ENCODE data around the gene OPN3.

Gene OPN3

GRCh38 chr1:241555526-241555925 lies 84.6 kb downstream of the OPN3 start:
- no peak for TF ChIP-seq CTCF (IDR thresholded peaks at IDR 0.05; ENCODE audit: borderline replicate concordance, insufficient read depth, low read depth, low read length)

GRCh38 chr1:241553886-241554592 lies 86.1 kb downstream of the OPN3 start:
- no peak overlapping the region for H3K4me3 ChIP-seq (ENCODE audit: low read depth, low read length)
- TF ChIP-seq CTCF (IDR thresholded peaks at IDR 0.05; ENCODE audit: borderline replicate concordance, insufficient read depth, low read depth, low read length), result no peak

More at GRCh38 chr1:241555526-241555925, 84.6 kb downstream of the OPN3 start:
- no peak overlapping the region for H3K4me3 ChIP-seq (ENCODE audit: low read depth, low read length)

GRCh38 chr1:241551759-241552638 lies 88.2 kb downstream of the OPN3 start:
- no peak for TF ChIP-seq CTCF (IDR thresholded peaks at IDR 0.05; ENCODE audit: borderline replicate concordance, insufficient read depth, low read depth, low read length)
- H3K4me3 ChIP-seq (ENCODE audit: low read depth, low read length), result peak overlapping the region; percentile 23

GRCh38 chr1:241550318-241550717 lies 89.9 kb downstream of the OPN3 start:
- H3K4me3 ChIP-seq (ENCODE audit: low read depth, low read length), result no peak overlapping the region
- no peak for TF ChIP-seq CTCF (IDR thresholded peaks at IDR 0.05; ENCODE audit: borderline replicate concordance, insufficient read depth, low read depth, low read length)

GRCh38 chr1:241548008-241548407 lies 92.2 kb downstream of the OPN3 start:
- no peak for TF ChIP-seq CTCF (IDR thresholded peaks at IDR 0.05; ENCODE audit: borderline replicate concordance, insufficient read depth, low read depth, low read length)
- no peak overlapping the region for H3K4me3 ChIP-seq (ENCODE audit: low read depth, low read length)
